ENCODE data around the gene TSC2. TPM values are rescaled to one million over a fixed set of nuclear protein-coding genes. Genes with fewer than 3 reads are reported as not detected.
A peak's percentile ranks its signal among the peaks of the same experiment; 100 is the strongest.

The TSC2 gene
- total and polyA plus RNA-seq, 2 of the 13 experiments (the other 11 are each of a cell fraction or from before 2014, with no cell fraction given), result 19.6 to 40.4 TPM

DNA sequence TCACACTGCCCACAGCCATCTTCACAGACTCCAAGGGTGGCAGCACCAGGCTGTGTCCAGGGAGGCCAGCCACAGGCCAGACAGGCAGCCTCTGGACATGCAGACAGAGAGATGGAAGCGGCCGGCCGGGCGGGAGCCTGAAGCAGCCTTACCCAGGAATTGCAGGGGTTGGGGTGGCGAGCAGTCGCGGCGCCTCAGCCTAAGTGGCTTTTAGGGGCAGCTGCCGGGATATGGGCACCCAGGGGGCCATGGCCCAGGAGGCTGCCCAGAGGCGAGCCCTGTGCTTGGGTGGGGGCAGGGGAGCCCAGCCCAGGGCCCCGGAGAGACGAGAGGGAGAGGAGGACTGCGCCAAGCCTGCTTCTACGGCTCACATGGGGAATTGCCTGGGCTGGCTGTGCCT, 22.5 kb upstream of the TSC2 start:
- 29% methylated on average over 4 of the region's 14 CpGs for WGBS (ENCODE audit: low lambda C conversion rate)
- CTCF ChIA-PET (ENCODE audit: low intra/inter-chr PET ratio, low total read pairs), result no interaction called here
- H3K27ac ChIP-seq (ENCODE audit: extremely low read length, insufficient read depth, low read length), result no peak overlapping the region
- ATAC-seq (peak; percentile 38), DNase-seq (ENCODE audit: low spot score) (no peak), FAIRE-seq (no peak)
- no peak overlapping the region for H2AFZ ChIP-seq (ENCODE audit: low read length)
- peak overlapping the region; percentile 81 for H3K4me2 ChIP-seq (ENCODE audit: low read depth, low read length)
- intact Hi-C loops (cut with micrococcal nuclease; ENCODE audit: unreplicated experiment), result no loop called here
- no peaks in the 10 kb centered on the region for H3K9me3 ChIP-seq (ENCODE audit: low read length)
- no peak for TF ChIP-seq ONECUT2 (CRISPR knock-in tag; IDR thresholded peaks at IDR 0.05)
- TF ChIP-seq ZBTB38 (CRISPR knock-in tag; IDR thresholded peaks at IDR 0.05), result 0 out of 2 replicates have a peak, but pooled peaks have one; percentile 4
- TF ChIP-seq, protein P1, sequence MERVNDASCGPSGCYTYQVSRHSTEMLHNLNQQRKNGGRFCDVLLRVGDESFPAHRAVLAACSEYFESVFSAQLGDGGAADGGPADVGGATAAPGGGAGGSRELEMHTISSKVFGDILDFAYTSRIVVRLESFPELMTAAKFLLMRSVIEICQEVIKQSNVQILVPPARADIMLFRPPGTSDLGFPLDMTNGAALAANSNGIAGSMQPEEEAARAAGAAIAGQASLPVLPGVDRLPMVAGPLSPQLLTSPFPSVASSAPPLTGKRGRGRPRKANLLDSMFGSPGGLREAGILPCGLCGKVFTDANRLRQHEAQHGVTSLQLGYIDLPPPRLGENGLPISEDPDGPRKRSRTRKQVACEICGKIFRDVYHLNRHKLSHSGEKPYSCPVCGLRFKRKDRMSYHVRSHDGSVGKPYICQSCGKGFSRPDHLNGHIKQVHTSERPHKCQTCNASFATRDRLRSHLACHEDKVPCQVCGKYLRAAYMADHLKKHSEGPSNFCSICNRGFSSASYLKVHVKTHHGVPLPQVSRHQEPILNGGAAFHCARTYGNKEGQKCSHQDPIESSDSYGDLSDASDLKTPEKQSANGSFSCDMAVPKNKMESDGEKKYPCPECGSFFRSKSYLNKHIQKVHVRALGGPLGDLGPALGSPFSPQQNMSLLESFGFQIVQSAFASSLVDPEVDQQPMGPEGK (CRISPR knock-in tag; IDR thresholded peaks at IDR 0.05), result 0 out of 2 replicates have a peak, but pooled peaks have one; percentile 32
- TF ChIP-seq, protein P2, sequence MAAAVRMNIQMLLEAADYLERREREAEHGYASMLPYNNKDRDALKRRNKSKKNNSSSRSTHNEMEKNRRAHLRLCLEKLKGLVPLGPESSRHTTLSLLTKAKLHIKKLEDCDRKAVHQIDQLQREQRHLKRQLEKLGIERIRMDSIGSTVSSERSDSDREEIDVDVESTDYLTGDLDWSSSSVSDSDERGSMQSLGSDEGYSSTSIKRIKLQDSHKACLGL (CRISPR knock-in tag; IDR thresholded peaks at IDR 0.05), result peak; percentile 32; the same call in 1 of the 2 replicates
- no peak for TF ChIP-seq SIX1 (CRISPR knock-in tag; IDR thresholded peaks at IDR 0.05; ENCODE audit: borderline replicate concordance)
- 0 out of 2 replicates have a peak, but pooled peaks have one; percentile 31 for TF ChIP-seq KAT7 (CRISPR knock-in tag; IDR thresholded peaks at IDR 0.05; ENCODE audit: borderline replicate concordance)
- TF ChIP-seq, protein P3, sequence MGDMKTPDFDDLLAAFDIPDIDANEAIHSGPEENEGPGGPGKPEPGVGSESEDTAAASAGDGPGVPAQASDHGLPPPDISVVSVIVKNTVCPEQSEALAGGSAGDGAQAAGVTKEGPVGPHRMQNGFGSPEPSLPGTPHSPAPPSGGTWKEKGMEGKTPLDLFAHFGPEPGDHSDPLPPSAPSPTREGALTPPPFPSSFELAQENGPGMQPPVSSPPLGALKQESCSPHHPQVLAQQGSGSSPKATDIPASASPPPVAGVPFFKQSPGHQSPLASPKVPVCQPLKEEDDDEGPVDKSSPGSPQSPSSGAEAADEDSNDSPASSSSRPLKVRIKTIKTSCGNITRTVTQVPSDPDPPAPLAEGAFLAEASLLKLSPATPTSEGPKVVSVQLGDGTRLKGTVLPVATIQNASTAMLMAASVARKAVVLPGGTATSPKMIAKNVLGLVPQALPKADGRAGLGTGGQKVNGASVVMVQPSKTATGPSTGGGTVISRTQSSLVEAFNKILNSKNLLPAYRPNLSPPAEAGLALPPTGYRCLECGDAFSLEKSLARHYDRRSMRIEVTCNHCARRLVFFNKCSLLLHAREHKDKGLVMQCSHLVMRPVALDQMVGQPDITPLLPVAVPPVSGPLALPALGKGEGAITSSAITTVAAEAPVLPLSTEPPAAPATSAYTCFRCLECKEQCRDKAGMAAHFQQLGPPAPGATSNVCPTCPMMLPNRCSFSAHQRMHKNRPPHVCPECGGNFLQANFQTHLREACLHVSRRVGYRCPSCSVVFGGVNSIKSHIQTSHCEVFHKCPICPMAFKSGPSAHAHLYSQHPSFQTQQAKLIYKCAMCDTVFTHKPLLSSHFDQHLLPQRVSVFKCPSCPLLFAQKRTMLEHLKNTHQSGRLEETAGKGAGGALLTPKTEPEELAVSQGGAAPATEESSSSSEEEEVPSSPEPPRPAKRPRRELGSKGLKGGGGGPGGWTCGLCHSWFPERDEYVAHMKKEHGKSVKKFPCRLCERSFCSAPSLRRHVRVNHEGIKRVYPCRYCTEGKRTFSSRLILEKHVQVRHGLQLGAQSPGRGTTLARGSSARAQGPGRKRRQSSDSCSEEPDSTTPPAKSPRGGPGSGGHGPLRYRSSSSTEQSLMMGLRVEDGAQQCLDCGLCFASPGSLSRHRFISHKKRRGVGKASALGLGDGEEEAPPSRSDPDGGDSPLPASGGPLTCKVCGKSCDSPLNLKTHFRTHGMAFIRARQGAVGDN (CRISPR knock-in tag; IDR thresholded peaks at IDR 0.05), result peak; percentile 48
- TF ChIP-seq HNRNPL (IDR thresholded peaks at IDR 0.05; ENCODE audit: low read depth, low read length), result peak; percentile 38; the same call in 1 of the 2 replicates
- peak; percentile 11; the same call in 1 of the 2 replicates for TF ChIP-seq SAP130 (CRISPR knock-in tag; IDR thresholded peaks at IDR 0.05; ENCODE audit: low read depth)
- TF ChIP-seq ZNF230 (CRISPR knock-in tag; IDR thresholded peaks at IDR 0.05), result no peak
- peak; percentile 25; the same call in 1 of the 2 replicates for TF ChIP-seq ZBTB7B (CRISPR knock-in tag; IDR thresholded peaks at IDR 0.05)
- peak overlapping the region; percentile 45 to 79 (median 58); a peak in 5 of 6 replicates for H3K4me3 ChIP-seq (replicated peaks in 1 of 3; ENCODE audit: insufficient read depth in 1 of 3, low read depth in 2 of 3, low read length in 3 of 3)
- POLR2A ChIA-PET, result interaction anchor here (1.0 to 6.2 kb wide), 5 partner anchors 9 to 130 kb away, joined by 3 to 62 read pairs (median 6); partner anchors contain the start of genes NTHL1, TRAF7 and TSC2
- H3K36me3 ChIP-seq (replicated peaks in 1 of 2; ENCODE audit: control insufficient read depth in 1 of 2, insufficient read depth in 2 of 2, low read length in 2 of 2), result no peaks in the 10 kb centered on the region
- H3K27me3 ChIP-seq (ENCODE audit: control insufficient read depth in 1 of 2, insufficient read depth in 2 of 2, low read length in 2 of 2), result peaks cover 1 to 15% of the 10 kb centered on the region in 2 experiments; a peak in 2 of 5 replicates
- H3K4me1 ChIP-seq (ENCODE audit: insufficient read depth, low read length), result peaks cover 64% of the 10 kb centered on the region
- H3K79me2 ChIP-seq (ENCODE audit: insufficient read depth, low read length), result peaks cover 3% of the 10 kb centered on the region
- in situ Hi-C loops (cut with HindIII; ENCODE audit: extremely low pct_ligation_motif_present, low pct_unique_long_range_greater_than_20kb), result no loop called here
- 0 out of 2 replicates have a peak, but pooled peaks cover 7% of the 10 kb centered on the region for H4K20me1 ChIP-seq (ENCODE audit: insufficient read depth, low read length)
- peak overlapping the region; percentile 60; the same call in 1 of the 2 replicates for H3K9ac ChIP-seq (ENCODE audit: insufficient read depth, low read depth, low read length)
- no TSS peak for BruUV-seq (replicated peaks)
